Natural killer cell (primary cell): ENCODE results near the gene AUTS2. TPM values are rescaled to one million over a fixed set of nuclear protein-coding genes. Genes with fewer than 3 reads are reported as not detected.

Experiments used
- ATAC-seq, 3 donors: fragments of 150-1000 bp in 2 of 3; fragments of 200-7000 bp in 1 of 3; cut with Tn5 transposase; 1 replicate in 1 of 3; 2 replicates in 2 of 3; pipeline ENCODE4 v1.10.0; 2021; ENCODE audit warnings: mild to moderate bottlenecking in 2 of 3, moderate library complexity in 2 of 3
- DNase-seq, 2 donors: peaks; one replicate each; pipeline versions ENCODE4 v3.0.0 to v3.0.0-alpha.2; 2013 to 2021; ENCODE audit warnings: mixed read lengths in 1 of 2
- H3K27ac ChIP-seq: one replicate; pipeline ENCODE4 v1.5.1; 2013; ENCODE audit warnings: mild to moderate bottlenecking, low read length
- H3K27me3 ChIP-seq: one replicate; pipeline ENCODE4 v1.6.1; 2013; ENCODE audit warnings: low read length; ENCODE audit not compliant: control insufficient read depth, insufficient read depth
- H3K36me3 ChIP-seq: one replicate; pipeline ENCODE4 v1.6.1; 2013; ENCODE audit warnings: low read length; ENCODE audit not compliant: control insufficient read depth, insufficient read depth
- H3K4me1 ChIP-seq: one replicate; pipeline ENCODE4 v1.6.1; 2013; ENCODE audit warnings: low read length; ENCODE audit not compliant: control insufficient read depth, insufficient read depth
- H3K4me3 ChIP-seq: one replicate; pipeline ENCODE4 v1.5.1; 2013; ENCODE audit warnings: low read length
- H3K9me3 ChIP-seq: one replicate; pipeline ENCODE4 v1.6.1; 2013; ENCODE audit warnings: low read length; ENCODE audit not compliant: control insufficient read depth, insufficient read depth
- H3K27ac Mint-ChIP-seq, 2 donors: one replicate each; pipeline ENCODE4 v1.8.0; 2022; ENCODE audit warnings: mild to moderate bottlenecking in 2 of 2, mixed read lengths in 2 of 2, moderate library complexity in 1 of 2
- H3K27me3 Mint-ChIP-seq, 2 donors: one replicate each; pipeline ENCODE4 v1.8.0; 2022; ENCODE audit warnings: low read depth in 2 of 2, mixed read lengths in 2 of 2
- H3K36me3 Mint-ChIP-seq: one replicate; pipeline ENCODE4 v1.8.0; 2022; ENCODE audit warnings: mixed read lengths
- H3K4me1 Mint-ChIP-seq, 2 donors: one replicate each; pipeline ENCODE4 v1.8.0; 2022; ENCODE audit warnings: mixed read lengths in 2 of 2
- H3K4me3 Mint-ChIP-seq: one replicate; pipeline ENCODE4 v1.8.0; 2022; ENCODE audit warnings: mild to moderate bottlenecking, moderate library complexity, mixed read lengths
- H3K9me3 Mint-ChIP-seq, 2 donors: one replicate each; pipeline ENCODE4 v1.8.0; 2022; ENCODE audit warnings: mixed read lengths in 2 of 2
- WGBS: methylation state at CpG from one replicate; pipeline ENCODE4 v1.1.7; 2013; ENCODE audit warnings: missing lambda C conversion rate; ENCODE audit not compliant: insufficient coverage; 5-methylcytosine and 5-hydroxymethylcytosine counted together
- intact Hi-C: fragments of 100-400 bp; cut with micrococcal nuclease; formaldehyde crosslinking; loops from one replicate; pipeline ENCODE4 v1.14.2; 2022
- total RNA-seq, 4 donors: library from RNA; stranded (reverse); fragments of 120-200 nt in 1 of 4; gene quantifications; one replicate each; pipeline versions ENCODE4 v1.2.3 to v1.2.4, GENCODE V29; 2013 to 2022
- TF ChIP-seq, protein P1 (sequence below): fragments of 200-600 bp; IDR thresholded peaks from one replicate; pipeline ENCODE4 v1.8.0; 2022; ENCODE audit warnings: antibody characterized with exemption

The AUTS2 gene
- total RNA-seq, 3 donors from 2014 or later (not counting 1 experiment from before 2014, with no cell fraction given) = 147 to 197 (median 155) TPM

DNA sequence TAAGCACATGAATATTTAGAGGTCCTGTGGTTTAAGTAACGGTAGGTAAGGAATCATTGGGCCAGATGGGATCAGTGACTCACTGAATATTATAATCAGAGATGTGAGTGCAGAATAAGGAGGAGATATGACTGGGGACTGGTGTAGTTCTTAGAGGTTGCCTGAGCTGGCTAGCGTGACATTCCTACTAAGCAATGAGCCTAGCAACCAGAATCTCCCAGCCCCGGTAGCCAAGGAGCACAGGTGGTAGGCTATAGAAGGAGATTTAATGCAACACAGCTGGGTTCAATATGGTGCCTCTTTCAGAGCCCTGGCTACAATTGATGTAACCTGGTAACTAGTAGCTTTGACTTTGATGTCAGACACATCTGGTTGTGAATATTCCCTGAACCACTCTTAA is 641.6 kb downstream of the AUTS2 start:
- intact Hi-C loops = no loop called here
- H3K36me3 Mint-ChIP-seq = no peaks in the 10 kb centered on the region
- TF ChIP-seq, protein P1, sequence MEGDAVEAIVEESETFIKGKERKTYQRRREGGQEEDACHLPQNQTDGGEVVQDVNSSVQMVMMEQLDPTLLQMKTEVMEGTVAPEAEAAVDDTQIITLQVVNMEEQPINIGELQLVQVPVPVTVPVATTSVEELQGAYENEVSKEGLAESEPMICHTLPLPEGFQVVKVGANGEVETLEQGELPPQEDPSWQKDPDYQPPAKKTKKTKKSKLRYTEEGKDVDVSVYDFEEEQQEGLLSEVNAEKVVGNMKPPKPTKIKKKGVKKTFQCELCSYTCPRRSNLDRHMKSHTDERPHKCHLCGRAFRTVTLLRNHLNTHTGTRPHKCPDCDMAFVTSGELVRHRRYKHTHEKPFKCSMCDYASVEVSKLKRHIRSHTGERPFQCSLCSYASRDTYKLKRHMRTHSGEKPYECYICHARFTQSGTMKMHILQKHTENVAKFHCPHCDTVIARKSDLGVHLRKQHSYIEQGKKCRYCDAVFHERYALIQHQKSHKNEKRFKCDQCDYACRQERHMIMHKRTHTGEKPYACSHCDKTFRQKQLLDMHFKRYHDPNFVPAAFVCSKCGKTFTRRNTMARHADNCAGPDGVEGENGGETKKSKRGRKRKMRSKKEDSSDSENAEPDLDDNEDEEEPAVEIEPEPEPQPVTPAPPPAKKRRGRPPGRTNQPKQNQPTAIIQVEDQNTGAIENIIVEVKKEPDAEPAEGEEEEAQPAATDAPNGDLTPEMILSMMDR = no peak
- Histone ChIP-seq H3K4me1 (no peaks in the 10 kb centered on the region), H3K9me3 (no peaks in the 10 kb centered on the region), H3K4me3 (no peak overlapping the region), H3K36me3 (no peaks in the 10 kb centered on the region), H3K27ac (no peak overlapping the region), H3K27me3 (no peaks in the 10 kb centered on the region)
- ATAC-seq (no peak), DNase-seq (no peak)
- H3K4me1 Mint-ChIP-seq = peaks cover 0 to 6% of the 10 kb centered on the region in 2 donors
- no peak overlapping the region for H3K4me3 Mint-ChIP-seq
- 97% methylated on average over 3 of the region's 3 CpGs for WGBS
- H3K27me3 Mint-ChIP-seq = no peaks in the 10 kb centered on the region
- no peaks in the 10 kb centered on the region for H3K9me3 Mint-ChIP-seq
- H3K27ac Mint-ChIP-seq = no peak overlapping the region

DNA sequence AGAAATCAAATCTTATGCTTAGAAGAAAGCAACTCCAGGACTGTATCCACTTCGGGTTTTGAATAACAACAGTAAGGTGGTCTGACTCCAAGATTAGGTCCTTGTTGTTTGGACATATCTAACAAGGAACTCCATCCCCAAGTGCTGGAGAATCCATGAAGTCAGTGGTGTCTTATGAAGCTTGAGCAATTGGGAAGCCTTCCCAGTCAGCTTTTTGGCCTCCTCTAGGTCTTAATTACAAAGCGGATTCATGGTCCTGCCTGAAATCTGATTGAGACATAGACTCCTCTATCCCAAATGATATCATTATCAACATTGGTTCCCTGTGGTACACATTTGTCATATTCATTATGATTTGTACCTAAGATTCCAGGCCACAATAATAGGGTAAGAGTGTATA is 642.6 kb downstream of the AUTS2 start:
- Mint-ChIP-seq H3K4me1 (peaks cover 0 to 6% of the 10 kb centered on the region in 2 donors), H3K36me3 (no peaks in the 10 kb centered on the region), H3K27me3 (no peaks in the 10 kb centered on the region), H3K9me3 (no peaks in the 10 kb centered on the region), H3K4me3 (no peak overlapping the region), H3K27ac (no peak overlapping the region)
- ATAC-seq = no peak
- Histone ChIP-seq H3K36me3 (no peaks in the 10 kb centered on the region), H3K27ac (no peak overlapping the region), H3K27me3 (no peaks in the 10 kb centered on the region), H3K4me1 (no peaks in the 10 kb centered on the region), H3K4me3 (no peak overlapping the region), H3K9me3 (no peaks in the 10 kb centered on the region)
- DNase-seq = no peak
- 100% methylated on average over 2 of the region's 2 CpGs for WGBS
- TF ChIP-seq, protein P1 = no peak
- intact Hi-C loops = no loop called here

DNA sequence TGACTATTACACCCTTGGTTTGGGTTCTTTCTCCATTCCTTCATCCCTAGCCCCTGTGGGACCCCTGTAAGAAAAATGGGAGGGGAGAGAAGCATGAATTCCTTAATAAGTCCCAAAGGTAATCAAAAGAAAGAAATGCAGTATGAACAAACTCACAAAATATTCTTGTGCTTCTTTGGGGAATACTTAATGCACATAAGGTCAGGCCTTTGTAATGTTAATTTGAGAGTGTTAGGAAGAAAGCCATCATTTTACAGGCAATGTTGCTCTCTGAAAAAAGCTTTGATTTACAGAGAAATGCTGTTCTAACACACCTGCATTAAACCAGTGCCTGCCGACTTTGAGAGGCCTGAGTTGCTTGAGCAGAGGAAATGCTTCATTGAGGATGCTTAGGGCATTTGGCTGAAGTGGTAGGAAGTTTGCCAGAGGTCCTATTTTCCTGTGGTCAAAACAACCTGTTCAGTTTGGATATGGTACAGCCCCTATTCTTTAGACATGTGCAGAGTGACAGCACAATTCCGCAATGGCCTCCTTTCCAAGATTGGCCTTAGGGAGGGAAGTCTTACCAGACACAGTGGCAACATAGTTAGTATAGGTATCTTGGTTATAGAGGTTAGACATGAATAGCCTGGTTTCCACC is 643.4 kb downstream of the AUTS2 start:
- WGBS = 95% methylated on average over 2 of the region's 2 CpGs
- Mint-ChIP-seq H3K4me3 (no peak overlapping the region), H3K36me3 (no peaks in the 10 kb centered on the region), H3K27me3 (no peaks in the 10 kb centered on the region), H3K4me1 (peaks cover 0 to 6% of the 10 kb centered on the region in 2 donors), H3K27ac (no peak overlapping the region), H3K9me3 (no peaks in the 10 kb centered on the region)
- no peak for DNase-seq
- H3K27me3 ChIP-seq = no peaks in the 10 kb centered on the region
- no peaks in the 10 kb centered on the region for H3K4me1 ChIP-seq
- H3K27ac ChIP-seq = no peak overlapping the region
- no peaks in the 10 kb centered on the region for H3K36me3 ChIP-seq
- no peaks in the 10 kb centered on the region for H3K9me3 ChIP-seq
- ATAC-seq = no peak
- intact Hi-C loops = no loop called here
- no peak overlapping the region for H3K4me3 ChIP-seq
- TF ChIP-seq, protein P1 = no peak

DNA sequence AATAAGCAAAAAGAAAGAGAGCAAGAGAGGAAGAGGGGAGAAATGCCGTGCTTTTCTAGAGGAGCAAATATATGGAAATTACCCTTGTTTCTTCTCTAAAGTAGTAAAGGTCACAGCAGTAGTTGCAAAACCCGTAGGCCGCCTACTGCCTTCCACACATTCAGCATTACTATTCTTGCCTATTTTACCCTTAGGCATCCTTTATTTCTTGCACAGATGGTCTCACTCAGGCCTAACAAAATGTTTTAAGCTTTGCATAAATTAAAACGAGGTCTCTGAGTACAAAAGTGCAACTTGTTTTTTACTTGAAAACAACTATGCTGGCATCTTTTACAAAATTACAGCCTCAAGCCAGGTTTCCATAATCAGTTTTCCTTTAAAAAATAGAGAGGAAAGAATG is 644.6 kb downstream of the AUTS2 start:
- no peak overlapping the region for H3K27ac Mint-ChIP-seq
- H3K9me3 ChIP-seq = no peaks in the 10 kb centered on the region
- H3K4me3 Mint-ChIP-seq = no peak overlapping the region
- H3K27me3 Mint-ChIP-seq = no peaks in the 10 kb centered on the region
- no peak overlapping the region for H3K4me3 ChIP-seq
- intact Hi-C loops = no loop called here
- H3K36me3 ChIP-seq = no peaks in the 10 kb centered on the region
- H3K9me3 Mint-ChIP-seq = no peaks in the 10 kb centered on the region
- DNase-seq (no peak), ATAC-seq (no peak)
- TF ChIP-seq, protein P1 = no peak
- H3K36me3 Mint-ChIP-seq = no peaks in the 10 kb centered on the region
- no peaks in the 10 kb centered on the region for H3K27me3 ChIP-seq
- peaks cover 0 to 6% of the 10 kb centered on the region in 2 donors for H3K4me1 Mint-ChIP-seq
- 85% methylated on average over 4 of the region's 4 CpGs for WGBS
- no peak overlapping the region for H3K27ac ChIP-seq
- H3K4me1 ChIP-seq = no peaks in the 10 kb centered on the region
